T-helper 1 cell treated with Interleukin-12 subunit alpha and Interleukin-12 subunit beta and Interleukin-4 antibody, amounts not matched to agents 30 ng/mL and 1 ng/mL, for 36 hours (primary cell): Measurements from ENCODE around the gene GCGR. TPM values are rescaled to one million over a fixed set of nuclear protein-coding genes. Genes with fewer than 3 reads are reported as not detected.

Experiments used
- intact Hi-C: fragments of 100-400 bp; cut with micrococcal nuclease; formaldehyde crosslinking; loops from one replicate; pipeline ENCODE4 v1.15.1; 2024
- total RNA-seq: library from RNA; stranded (reverse); gene quantifications from 2 replicates; pipeline ENCODE4 v1.2.3, GENCODE V29; 2022

The GCGR gene
- not detected in 2 replicates for total RNA-seq

DNA sequence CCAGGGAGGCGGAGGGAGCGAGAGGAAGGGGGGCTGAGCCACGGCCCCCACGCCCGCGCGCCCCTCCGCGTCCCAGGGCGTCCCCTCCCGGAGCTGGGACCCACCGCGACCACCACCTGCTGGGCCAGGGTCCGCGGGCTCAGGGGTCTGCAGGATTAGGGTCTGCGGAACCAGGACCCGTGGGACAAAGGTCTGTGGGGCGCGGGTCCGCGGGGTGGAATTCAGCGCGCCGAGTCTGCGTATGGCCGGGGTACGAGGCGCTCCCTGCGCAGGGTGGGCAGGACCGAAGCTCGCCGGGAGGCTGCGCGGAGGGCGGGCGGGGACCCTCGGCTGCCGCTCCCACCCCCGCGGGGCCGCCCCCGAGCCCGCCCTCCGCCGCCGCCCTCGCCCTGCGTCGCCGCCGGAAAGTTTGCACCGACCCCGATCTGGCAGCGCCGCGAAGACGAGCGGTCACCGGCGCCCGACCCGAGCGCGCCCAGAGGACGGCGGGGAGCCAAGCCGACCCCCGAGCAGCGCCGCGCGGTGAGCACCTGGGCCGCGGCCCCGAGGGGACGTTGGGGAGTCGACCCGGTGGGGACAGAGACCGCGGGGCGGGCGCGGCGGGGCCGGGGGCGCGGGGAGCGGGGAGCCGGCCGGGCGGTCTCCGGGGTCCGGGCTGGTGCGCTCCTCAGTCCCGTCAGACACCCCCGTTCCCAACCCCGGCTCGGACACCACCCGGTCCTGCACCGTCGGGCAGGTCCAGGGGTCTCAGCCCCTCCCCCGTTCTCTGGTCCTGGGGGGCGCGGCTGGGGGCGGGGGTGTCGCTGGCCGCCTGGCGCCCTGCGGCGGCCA is at the start of gene GCGR:
Gene GCGR (plus strand): TSS at position 423 of the 831 bp plus-strand sequence. CDS start 4,869 bp downstream, outside the sequence.
- intact Hi-C loops: no loop called here

DNA sequence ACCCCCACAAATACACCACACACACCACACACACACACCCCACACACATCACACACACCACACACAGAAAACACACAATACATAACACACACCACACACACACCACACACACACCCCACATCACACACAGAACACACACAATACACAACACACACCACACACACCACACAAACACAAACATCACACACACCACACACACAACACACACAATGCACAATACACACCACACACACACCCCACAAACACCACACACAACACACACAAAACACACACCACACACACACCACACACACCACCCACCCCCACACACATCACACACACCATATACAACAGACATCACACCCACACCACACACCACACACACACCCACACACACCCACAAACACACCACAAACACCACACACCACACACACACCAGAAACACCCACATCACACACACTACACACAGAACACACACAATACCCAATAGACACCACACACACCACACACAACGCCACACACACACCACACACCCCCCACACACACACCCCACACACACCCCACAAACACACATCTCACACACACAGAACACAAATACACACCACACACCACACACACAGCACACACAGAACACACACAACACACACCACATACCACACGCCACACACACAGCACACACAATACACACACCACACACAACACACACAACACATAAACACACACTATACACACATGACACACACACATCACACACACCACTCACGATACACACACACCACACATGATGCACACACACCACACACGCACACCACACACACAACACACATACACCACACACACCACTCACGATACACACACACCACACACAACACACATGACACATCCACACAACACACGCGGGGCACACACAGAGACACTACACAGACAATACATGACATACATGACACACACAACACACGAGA is 11.0 kb upstream of the GCGR start:
- intact Hi-C loops: no loop called here

DNA sequence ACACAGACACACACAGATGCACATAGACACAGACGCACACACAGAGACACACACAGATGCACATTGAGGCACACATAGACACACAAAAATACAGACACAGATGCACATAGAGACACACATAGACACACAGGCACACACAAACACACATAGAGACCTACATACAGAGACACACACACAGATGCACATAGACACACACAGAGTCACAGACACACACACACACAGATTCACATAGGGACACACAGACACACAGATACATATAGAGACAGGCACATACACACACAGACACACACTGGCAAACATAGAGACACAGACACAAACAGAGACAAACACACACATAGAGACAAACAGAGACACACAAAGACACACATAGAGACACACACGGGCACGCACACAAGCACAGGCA is 9.9 kb upstream of the GCGR start:
- intact Hi-C loops: no loop called here

DNA sequence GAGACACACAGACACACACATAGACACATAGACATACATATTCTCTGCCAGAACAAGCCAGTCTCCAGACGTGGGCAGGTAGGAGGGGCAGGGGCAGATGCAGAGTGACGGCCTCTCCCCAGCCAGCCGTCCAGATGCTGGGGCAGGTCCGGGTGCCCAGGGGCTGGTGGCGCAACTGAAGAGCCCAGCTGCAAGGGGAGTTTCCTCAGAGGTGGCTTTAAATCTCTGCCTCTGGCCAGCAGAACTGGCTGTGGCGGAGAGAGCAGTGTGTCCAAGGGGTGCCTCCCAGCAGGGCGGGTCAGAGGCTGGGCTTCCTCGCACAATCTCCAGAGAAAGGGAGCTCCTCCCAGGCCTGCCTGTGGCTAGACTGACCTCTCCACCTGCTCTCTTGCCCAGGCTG is 9.4 kb upstream of the GCGR start:
- intact Hi-C loops: no loop called here

DNA sequence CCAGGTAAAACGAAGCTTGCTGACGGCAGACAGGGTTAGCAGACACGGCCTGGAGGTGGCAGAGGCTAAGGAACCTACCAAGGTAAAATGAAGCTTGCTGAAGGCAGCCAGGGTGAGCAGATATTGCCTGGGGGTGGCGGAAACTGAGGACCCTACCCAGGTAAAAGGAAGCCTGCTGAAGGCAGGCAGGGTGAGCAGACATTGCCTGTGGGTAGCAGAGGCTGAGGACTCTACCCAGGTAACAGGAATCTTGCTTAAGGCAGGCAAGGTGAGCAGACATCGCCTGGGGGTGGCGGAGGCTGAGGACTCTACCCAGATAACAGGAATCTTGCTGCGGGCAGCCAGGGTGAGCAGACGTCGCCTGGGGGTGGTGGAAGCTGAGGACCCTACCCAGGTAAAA is 2.6 kb upstream of the GCGR start:
- intact Hi-C loops: no loop called here

DNA sequence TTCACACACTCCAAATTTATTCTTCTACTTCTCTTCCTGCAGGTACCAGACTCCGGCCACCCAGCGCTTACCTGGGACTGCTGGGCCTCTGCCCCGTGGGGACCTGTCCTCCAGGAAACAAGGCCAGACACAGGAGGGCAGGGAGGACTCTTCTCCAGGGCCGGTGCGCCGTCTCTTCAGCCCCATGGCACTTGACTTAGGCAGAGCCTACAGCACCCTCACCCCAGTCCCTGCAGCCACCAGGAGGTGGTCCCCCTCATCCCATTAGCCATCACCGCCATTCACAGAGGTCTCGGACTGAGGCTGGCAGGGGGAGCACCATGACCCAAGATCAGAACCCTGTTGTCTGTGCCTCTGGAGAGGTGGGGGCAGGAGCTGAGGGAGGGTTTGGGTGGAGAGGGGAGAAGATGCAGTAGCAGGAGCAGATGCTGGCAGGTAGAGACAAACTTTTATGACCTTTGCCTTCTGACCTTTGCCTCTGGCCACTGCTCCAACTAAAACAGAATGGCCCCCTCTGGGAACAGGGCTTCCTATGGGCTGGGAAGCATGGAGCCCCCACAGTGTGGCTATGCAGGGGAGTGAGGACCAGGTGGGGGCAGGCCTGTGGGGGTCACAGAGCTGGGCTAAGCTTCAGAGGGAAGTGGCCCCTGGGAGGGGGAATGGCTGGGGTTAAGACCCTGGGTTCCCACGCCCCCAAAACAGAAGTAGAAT is 1.7 kb upstream of the GCGR start:
- intact Hi-C loops: no loop called here

DNA sequence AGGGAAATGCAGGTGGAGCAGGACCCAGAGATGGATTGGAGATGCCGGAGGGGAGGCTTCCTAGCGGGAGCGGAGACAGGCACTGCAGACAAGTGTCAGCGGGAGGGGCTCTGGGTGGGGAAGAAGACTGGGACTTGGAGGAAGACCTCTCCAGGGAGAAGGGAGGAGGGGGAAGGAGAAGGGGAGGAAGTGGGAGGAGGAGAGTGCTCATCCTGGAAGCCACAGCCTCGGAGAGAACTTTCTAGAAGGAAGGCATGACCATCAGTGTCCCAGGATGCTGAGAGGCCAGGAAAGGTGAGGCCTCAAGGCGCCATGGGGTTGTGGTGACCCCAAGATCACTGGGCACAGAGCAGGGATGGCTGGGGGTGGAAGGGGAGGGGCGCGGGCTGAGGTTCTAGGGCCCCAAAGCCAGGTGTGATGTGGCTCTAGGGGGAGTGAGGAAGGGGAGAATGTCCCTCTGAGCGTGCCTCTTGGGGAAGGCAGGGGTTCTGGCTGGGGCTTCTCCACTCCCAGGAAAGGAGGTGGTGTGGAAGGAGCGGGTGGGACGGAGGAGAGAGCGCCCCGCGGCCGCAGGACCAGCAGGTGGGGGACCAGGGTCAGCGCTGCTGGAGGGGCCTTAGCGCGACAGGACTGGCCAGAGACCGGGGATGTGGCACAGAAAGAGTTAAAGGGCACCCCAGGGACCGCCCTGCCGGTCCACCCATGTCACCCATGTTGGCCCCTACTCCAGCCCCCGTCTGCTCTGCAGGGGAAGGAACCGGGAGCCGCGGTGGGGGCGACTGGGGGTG is 900 bp upstream of the GCGR start:
- intact Hi-C loops: no loop called here

DNA sequence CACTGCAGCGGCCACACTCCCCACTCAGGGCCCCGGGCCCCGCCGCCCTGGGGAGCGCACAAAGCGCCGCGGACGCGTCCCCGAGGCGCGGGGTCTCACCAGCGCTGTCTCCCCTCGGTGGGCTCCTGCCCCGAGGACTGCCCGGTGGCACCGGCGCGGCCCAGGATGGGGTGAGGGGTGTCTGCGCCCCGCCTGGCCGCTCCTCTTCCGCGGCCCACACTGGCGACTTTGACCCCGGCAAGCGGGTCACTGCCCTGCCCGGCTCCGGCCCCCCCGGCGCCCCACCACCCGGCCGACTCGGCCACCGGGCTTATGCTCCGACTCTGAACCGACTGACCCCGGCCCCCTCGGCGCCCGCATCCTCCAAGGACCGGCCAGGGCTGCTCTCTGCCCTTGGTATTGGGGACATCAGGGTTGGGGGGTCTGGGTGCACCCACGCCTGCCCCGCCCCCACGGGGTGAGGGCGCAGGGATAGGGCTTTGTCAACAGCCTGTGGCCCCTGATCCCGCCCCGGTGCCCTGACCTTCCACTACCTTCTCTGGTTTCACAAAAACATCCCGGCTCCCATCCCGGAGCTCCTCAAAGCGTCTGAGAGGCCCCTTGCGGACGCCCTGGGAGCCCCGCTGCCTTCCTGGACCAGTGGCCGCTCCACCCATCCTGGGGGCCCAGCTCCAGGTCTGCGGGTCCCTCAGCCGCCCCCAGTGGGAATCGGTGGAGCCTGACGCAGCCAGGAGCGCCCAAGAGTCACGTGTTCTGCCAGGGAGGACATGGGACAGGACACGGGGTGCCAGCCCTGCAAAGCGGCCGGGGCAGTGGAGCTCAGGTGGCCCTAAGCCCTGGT is 829 bp downstream of the GCGR start:
- intact Hi-C loops: no loop called here

DNA sequence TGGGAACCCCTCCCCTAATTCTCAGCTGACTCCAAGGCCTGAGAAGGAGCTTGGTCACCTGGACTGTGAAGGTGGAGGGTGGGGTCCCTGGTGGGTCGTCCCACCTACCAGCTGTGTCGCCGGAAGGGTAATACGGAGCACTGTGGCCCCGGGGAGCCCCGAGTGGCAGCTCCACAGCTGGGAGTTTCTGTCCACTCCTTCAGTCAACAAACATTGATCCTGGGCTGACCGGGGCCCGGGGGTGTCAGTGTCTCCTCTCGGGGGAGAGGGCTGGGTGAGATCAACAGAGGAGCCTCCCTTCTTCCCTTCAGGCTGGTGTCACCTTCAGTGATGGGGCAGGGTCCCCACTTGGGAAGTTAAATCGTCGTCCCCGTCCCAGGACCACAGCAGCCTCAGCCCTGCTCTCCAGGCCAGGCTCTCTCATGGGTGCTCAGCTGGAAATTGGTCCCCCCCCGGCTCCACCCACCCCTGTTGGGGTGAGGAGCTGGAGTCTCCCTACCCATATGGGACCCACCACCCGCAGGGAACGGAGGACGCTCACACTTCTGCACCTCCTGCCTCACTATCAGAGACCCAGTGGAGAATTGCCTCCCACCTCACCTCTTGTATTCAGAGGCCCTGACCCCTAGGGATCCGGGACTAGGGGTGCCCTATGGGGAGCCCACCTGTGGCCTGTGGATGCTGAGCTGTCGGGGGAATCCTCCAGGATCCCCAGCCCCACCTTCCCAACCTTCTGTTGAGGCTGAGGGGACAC is 1.9 kb downstream of the GCGR start:
- intact Hi-C loops: no loop called here

DNA sequence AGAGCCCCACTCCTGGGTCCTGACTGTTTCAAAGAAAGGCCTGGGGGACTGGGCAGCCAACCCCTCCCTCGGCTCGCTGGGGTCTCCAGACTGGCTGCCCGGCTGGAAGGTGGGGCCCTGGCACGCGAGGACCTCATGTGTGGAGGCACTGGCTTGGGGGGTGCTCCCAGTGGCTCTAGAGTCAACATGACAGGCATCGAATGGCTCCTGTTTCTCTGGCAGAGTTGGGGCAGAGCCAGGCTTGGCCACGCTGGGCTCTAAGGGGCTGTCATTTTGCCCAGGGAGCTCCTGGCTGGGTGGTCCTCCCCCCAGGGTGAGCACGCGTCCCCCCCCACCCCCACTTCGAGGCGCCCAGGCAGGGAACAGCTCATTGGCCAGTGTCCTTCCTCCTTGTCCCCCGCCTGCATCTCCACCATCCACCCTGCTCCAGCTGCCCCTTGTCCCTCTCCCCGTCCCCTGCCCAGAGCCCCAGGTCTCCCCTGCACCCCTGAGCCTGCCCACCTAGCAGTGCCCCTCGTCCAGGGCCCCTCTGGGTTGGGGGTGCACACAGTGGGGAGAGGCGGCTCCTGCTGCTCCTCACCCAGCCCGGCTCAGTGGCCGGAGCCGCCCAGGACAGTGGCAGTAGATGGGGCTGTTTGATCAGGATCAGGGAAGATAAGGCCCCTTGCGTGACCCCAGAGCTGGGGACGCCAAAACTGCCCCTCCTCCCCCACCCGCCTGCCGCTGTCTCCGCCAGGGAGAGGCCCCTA is 2.7 kb downstream of the GCGR start:
- intact Hi-C loops: no loop called here

DNA sequence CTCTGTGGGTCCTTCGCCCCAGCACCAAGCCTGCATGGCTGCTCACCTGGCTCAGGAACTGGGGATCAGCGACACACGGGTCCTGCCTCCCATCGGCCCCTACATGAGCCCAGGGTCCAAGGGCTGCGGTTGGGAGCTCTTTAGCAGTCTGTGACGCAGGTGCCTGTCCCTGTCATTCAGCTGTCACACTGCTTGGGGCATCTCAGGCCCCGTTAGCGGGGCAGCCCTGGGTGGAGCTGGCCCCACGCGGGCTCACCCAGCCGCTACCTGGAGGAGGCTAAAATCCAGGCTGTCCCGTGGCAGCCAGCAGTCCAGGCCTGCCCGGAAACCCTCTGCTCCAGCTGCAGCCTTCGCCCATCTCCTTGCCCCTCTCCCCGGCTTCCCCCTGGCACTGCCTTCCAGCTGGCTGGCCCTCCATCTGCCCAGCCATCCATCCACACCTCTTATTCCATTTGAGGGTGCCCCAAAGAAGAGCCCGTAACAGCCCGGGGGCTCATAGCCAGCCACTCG is 3.3 kb downstream of the GCGR start:
- intact Hi-C loops: no loop called here

DNA sequence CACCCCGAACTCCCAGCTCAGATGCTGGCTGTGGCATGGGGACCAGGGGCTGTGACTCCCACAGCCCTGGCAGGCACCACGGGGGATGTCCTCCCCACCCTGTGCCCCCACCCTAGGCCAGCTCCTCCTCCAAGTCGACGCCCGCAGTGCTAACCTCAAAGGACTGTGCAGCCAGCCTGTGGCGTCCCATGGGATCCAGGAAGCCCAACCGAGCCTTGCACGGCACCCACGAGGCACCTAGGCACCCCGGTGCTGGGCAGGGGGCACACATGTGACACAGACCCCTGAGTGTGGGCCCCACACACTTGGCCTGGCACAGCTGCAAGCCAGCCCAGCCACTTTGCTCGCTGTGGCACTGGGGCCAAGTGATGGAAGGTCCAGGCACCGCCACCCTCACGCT is 3.9 kb downstream of the GCGR start:
- intact Hi-C loops: no loop called here

DNA sequence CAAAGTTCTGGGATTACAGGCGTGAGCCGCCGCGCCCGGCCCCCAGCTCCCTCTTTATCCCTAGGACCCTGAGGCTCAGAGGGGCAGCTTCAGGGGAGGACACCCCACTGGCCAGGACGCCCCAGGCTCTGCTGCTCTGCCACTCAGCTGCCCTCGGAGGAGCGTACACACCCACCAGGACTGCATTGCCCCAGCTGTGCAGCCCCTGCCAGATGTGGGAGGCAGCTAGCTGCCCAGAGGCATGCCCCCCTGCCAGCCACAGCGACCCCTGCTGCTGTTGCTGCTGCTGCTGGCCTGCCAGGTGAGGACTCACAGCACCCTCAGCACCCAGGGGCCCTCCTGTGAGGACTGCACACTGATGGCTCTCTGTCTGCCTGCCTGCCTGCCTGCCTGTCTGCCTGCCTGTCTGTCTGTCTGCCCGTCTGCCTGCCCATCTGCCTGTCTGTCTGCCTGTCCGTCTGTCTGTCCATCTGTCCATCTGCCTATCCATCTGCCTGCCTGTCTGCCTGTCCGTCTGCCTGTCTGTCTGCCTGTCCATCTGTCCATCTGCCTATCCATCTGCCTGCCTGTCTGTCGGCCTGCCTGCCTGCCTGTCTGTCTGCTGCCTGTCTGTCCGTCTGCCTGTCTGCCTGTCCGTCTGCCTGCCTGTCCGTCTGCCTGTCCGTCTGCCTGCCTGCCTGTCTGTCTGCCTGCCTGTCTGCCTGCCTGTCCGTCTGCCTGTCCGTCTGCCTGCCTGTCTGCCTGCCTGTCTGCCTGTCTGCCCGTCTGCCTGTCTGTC is 5.0 kb downstream of the GCGR start:
- intact Hi-C loops: no loop called here

DNA sequence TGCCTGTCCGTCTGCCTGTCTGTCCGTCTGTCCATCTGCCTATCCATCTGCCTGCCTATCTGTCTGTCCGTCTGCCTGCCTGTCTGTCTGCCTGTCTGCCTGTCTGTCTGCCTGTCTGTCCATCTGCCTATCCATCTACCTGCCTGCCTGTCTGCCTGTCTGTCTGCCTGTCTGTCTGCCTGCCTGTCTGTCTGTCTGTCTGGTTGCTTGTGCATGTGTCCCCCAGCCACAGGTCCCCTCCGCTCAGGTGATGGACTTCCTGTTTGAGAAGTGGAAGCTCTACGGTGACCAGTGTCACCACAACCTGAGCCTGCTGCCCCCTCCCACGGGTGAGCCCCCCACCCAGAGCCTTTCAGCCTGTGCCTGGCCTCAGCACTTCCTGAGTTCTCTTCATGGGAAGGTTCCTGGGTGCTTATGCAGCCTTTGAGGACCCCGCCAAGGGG is 5.6 kb downstream of the GCGR start:
- intact Hi-C loops: no loop called here

DNA sequence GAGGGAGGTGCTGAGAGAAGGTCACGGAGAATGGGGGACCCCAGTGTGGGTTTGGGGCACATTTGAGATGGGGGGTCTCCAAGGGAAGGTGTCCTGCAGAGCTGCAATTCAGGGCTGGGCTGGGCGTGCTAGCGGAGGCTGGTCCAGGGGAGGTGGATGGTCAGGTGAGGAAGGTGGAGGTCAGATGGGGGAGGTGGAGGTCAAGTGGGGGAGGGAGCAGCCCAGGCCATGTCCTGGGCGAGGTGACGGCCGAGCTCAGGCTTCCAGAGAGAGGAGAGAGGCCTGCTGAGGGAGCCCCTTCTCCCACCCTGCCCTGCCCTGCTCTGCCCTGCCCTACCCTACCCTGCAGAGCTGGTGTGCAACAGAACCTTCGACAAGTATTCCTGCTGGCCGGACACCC is 6.5 kb downstream of the GCGR start:
- intact Hi-C loops: no loop called here

DNA sequence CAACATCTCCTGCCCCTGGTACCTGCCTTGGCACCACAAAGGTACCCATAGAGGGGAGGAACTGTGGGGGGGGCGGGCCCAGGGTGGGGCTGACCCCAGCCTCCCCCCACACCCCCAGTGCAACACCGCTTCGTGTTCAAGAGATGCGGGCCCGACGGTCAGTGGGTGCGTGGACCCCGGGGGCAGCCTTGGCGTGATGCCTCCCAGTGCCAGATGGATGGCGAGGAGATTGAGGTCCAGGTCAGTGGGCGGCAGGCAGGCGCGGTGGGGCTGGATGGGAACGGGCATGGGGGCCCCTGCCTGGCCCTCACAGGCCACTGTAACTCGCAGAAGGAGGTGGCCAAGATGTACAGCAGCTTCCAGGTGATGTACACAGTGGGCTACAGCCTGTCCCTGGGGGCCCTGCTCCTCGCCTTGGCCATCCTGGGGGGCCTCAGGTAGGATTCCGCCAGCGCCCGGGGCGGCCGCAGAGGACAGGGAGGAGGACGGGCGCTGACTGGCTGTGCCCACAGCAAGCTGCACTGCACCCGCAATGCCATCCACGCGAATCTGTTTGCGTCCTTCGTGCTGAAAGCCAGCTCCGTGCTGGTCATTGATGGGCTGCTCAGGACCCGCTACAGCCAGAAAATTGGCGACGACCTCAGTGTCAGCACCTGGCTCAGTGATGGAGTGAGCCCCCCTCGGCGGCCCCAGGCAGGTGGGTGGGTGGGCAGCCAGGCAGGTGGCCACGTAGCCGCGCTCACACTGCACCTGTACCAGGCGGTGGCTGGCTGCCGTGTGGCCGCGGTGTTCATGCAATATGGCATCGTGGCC is 7.1 kb downstream of the GCGR start:
- intact Hi-C loops: no loop called here
